Measurements from ENCODE around the gene KIN. TPM values are rescaled to one million over a fixed set of nuclear protein-coding genes. Genes with fewer than 3 reads are reported as not detected.

KIN gene
- total and polyA plus RNA-seq, 2 donors from 2014 or later = 10.8 to 12.9 TPM

DNA sequence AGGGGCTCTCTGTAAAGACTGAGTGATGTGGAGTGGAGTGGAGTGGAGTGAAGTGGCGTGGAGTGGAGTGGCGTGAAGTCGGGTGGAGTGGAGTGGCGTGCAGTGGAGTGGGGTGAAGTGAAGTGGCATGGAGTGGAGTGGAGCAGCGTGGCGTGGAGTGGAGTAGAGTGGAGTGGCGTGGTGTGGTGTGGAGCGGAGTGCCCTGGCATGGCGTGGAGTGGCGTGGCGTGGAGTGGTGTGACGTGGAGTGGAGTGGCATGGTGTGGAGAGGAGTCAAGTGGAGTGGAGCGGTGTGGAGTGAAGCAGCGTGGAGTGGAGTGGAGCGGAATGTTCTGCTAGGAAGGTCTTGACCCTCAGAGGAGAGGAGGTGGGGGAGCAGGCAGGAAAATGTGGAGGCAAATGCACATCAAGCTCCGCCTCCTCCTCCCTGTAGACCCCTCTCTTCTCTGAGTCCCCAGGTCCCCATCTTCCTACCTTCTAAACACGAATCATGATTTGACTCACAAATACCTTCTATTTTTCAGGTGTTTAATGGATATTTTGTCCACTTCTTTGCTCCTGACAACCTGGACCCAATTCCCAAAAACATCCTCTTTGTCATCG lies 64.8 kb downstream of the KIN start:
- DNase-seq (no peak), FAIRE-seq (no peak)

GRCh38 chr10:7720478-7720877 lies 67.3 kb downstream of the KIN start:
- Histone ChIP-seq H3K4me1 (ENCODE audit: control insufficient read depth in 2 of 3, insufficient read depth in 2 of 3, low read depth in 1 of 3, low read length in 3 of 3) (no peaks in the 10 kb centered on the region), H3K36me3 (ENCODE audit: control insufficient read depth in 2 of 3, insufficient read depth in 3 of 3, low read length in 3 of 3) (no peaks in the 10 kb centered on the region), H3K9me3 (ENCODE audit: control insufficient read depth in 2 of 3, insufficient read depth in 1 of 3, low read length in 3 of 3) (no peaks in the 10 kb centered on the region), H3K4me3 (ENCODE audit: low read length in 3 of 3) (no peak overlapping the region), H3K9ac (ENCODE audit: low read length in 3 of 3) (no peak overlapping the region), H3K27ac (ENCODE audit: low read depth in 2 of 2, low read length in 2 of 2) (no peak overlapping the region), H3K27me3 (ENCODE audit: control insufficient read depth, insufficient read depth, low read length) (no peaks in the 10 kb centered on the region)
- intact Hi-C loops (cut with DNase I) = no loop called here
- TF ChIP-seq, protein P1, sequence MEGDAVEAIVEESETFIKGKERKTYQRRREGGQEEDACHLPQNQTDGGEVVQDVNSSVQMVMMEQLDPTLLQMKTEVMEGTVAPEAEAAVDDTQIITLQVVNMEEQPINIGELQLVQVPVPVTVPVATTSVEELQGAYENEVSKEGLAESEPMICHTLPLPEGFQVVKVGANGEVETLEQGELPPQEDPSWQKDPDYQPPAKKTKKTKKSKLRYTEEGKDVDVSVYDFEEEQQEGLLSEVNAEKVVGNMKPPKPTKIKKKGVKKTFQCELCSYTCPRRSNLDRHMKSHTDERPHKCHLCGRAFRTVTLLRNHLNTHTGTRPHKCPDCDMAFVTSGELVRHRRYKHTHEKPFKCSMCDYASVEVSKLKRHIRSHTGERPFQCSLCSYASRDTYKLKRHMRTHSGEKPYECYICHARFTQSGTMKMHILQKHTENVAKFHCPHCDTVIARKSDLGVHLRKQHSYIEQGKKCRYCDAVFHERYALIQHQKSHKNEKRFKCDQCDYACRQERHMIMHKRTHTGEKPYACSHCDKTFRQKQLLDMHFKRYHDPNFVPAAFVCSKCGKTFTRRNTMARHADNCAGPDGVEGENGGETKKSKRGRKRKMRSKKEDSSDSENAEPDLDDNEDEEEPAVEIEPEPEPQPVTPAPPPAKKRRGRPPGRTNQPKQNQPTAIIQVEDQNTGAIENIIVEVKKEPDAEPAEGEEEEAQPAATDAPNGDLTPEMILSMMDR (IDR thresholded peaks at IDR 0.05; ENCODE audit: borderline replicate concordance, extremely low read depth, insufficient read depth) = no peak
- FAIRE-seq (no peak), DNase-seq (no peak)

More for the DNA sequence above, 64.8 kb downstream of the KIN start:
- no peak overlapping the region for H3K4me3 ChIP-seq (ENCODE audit: low read length in 3 of 3)
- H3K27ac ChIP-seq (ENCODE audit: low read depth in 2 of 2, low read length in 2 of 2) = no peak overlapping the region
- H3K36me3 ChIP-seq (ENCODE audit: control insufficient read depth in 2 of 3, insufficient read depth in 3 of 3, low read length in 3 of 3) = no peaks in the 10 kb centered on the region
- H3K9ac ChIP-seq (ENCODE audit: low read length in 3 of 3) = no peak overlapping the region
- TF ChIP-seq, protein P1 (IDR thresholded peaks at IDR 0.05; ENCODE audit: borderline replicate concordance, extremely low read depth, insufficient read depth) = no peak
- intact Hi-C loops (cut with DNase I) = no loop called here
- no peaks in the 10 kb centered on the region for H3K27me3 ChIP-seq (ENCODE audit: control insufficient read depth, insufficient read depth, low read length)
- H3K4me1 ChIP-seq (ENCODE audit: control insufficient read depth in 2 of 3, insufficient read depth in 2 of 3, low read depth in 1 of 3, low read length in 3 of 3) = no peaks in the 10 kb centered on the region
- H3K9me3 ChIP-seq (ENCODE audit: control insufficient read depth in 2 of 3, insufficient read depth in 1 of 3, low read length in 3 of 3) = no peaks in the 10 kb centered on the region

GRCh38 chr10:7718685-7719084 lies 69.1 kb downstream of the KIN start:
- no peaks in the 10 kb centered on the region for H3K36me3 ChIP-seq (ENCODE audit: control insufficient read depth in 2 of 3, insufficient read depth in 3 of 3, low read length in 3 of 3)
- TF ChIP-seq, protein P1 (IDR thresholded peaks at IDR 0.05; ENCODE audit: borderline replicate concordance, extremely low read depth, insufficient read depth) = no peak
- intact Hi-C loops (cut with DNase I) = no loop called here
- no peak overlapping the region for H3K27ac ChIP-seq (ENCODE audit: low read depth in 2 of 2, low read length in 2 of 2)
- DNase-seq = no peak
- H3K9me3 ChIP-seq (ENCODE audit: control insufficient read depth in 2 of 3, insufficient read depth in 1 of 3, low read length in 3 of 3) = no peaks in the 10 kb centered on the region
- H3K4me3 ChIP-seq (ENCODE audit: low read length in 3 of 3) = no peak overlapping the region
- H3K4me1 ChIP-seq (ENCODE audit: control insufficient read depth in 2 of 3, insufficient read depth in 2 of 3, low read depth in 1 of 3, low read length in 3 of 3) = no peaks in the 10 kb centered on the region
- FAIRE-seq = no peak
- H3K27me3 ChIP-seq (ENCODE audit: control insufficient read depth, insufficient read depth, low read length) = no peaks in the 10 kb centered on the region
- no peak overlapping the region for H3K9ac ChIP-seq (ENCODE audit: low read length in 3 of 3)

- TF ChIP-seq, protein P1 (IDR thresholded peaks at IDR 0.05; ENCODE audit: borderline replicate concordance, extremely low read depth, insufficient read depth) = no peak
- intact Hi-C loops (cut with DNase I) = no loop called here
- Histone ChIP-seq H3K27ac (ENCODE audit: low read depth in 2 of 2, low read length in 2 of 2) (no peak overlapping the region), H3K9me3 (ENCODE audit: control insufficient read depth in 2 of 3, insufficient read depth in 1 of 3, low read length in 3 of 3) (no peaks in the 10 kb centered on the region), H3K9ac (ENCODE audit: low read length in 3 of 3) (no peak overlapping the region), H3K27me3 (ENCODE audit: control insufficient read depth, insufficient read depth, low read length) (no peaks in the 10 kb centered on the region), H3K36me3 (ENCODE audit: control insufficient read depth in 2 of 3, insufficient read depth in 3 of 3, low read length in 3 of 3) (no peaks in the 10 kb centered on the region), H3K4me3 (ENCODE audit: low read length in 3 of 3) (no peak overlapping the region), H3K4me1 (ENCODE audit: control insufficient read depth in 2 of 3, insufficient read depth in 2 of 3, low read depth in 1 of 3, low read length in 3 of 3) (no peaks in the 10 kb centered on the region)
- FAIRE-seq (no peak), DNase-seq (no peak)
Measured at GRCh38 chr10:7717767-7718166, 70.0 kb downstream of the KIN start.
